Adipose tissue (tissue), 3 donors: ENCODE results near the gene ZSWIM1. TPM values are rescaled to one million over a fixed set of nuclear protein-coding genes. Genes with fewer than 3 reads are reported as not detected.

Experiments
- H3K27ac ChIP-seq: one replicate; pipeline ENCODE4 v1.5.1; 2013; ENCODE audit warnings: low read depth, low read length
- WGBS, 3 donors: extraction: QIAGEN DNeasy Blood & Tissue Kit; methylation state at CpG; one replicate each; pipeline ENCODE4 v1.1.7; 2013; 5-methylcytosine and 5-hydroxymethylcytosine counted together
- polyA plus RNA-seq, 3 donors: library from polyadenylated mRNA; stranded (reverse); fragments of 200-250 nt; gene quantifications; one replicate each; pipeline ENCODE4 v1.2.3, GENCODE V29; 2013
- donor health status: healthy with polysubstance abuse.
- donor health status: Bipolar disorder and iron deficiency.
- donor health status: healthy.

The ZSWIM1 gene
- 1 to 10 TPM; 2.5 to 4.0 (median 3.0) TPM for polyA plus RNA-seq

DNA sequence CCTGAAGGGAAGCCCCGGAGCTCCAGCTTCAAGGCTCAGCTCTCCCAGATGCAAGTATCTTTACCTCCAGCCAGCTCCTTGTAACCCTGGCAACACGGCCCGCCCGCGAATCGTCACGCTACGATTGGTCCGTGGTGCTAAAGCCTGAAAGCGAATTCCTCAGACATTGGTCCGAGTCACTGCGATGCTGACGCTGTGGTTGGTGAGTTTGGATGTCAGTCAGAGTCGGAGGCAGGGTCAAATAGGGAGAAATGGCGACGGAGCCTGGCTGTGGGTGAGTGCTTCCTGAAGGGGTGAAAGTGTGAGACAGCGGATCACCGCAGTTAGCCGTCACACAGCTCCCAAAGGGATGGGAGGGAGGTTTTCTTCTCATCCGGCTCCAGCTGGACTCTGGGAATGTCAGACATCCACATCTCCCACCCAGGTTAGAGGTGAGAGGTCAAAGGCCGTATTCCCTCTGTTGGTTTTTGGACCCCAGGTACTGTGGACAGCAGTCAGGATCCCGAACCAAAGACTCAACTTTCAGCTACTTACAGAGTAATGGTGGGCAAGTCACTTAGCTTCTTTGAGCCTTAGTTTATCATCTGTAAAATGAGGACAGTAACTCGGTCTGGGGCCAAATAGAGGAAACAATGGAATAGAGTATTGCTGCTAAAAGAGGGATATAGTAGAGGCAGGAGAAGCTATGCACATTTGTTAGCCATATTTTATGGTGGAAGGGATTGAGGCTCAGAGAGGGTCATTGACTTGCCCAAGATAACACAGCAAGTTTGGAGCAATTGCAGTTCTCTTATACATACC, at the start of gene ZSWIM1:
Gene ZSWIM1, plus strand, starts transcription at position 240 of the 801 bp plus-strand sequence. CDS start 1,366 bp downstream, outside the sequence.
- 0 to 1% (median 0%) methylated on average over 23 of the region's 23 CpGs for WGBS, 3 donors

DNA sequence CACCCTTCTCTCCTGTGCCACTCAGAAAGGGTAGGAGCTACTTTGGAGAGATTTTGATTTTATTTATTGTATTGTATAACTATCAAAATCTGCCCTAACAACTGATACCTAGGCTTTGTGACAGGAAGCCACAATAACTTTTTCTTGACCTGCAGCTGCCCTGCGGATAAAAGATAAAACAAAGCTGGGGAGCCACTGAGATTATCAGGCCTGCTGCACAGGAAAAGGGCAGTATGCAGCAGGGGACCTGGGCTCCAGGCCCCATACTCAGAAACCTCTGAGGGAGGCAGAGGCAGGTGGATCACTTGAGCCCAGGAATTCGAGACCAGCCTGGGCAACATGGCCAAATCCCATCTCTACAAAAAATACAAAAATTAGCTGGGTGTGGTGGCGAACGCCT, 48.4 kb upstream of the ZSWIM1 start:
- 73 to 89% (median 79%) methylated on average over 4 of the region's 4 CpGs for WGBS, 3 donors
- no peak overlapping the region for H3K27ac ChIP-seq

More for the DNA sequence above, at the start of gene ZSWIM1:
- H3K27ac ChIP-seq: no peak within 1 kb of the TSS

DNA sequence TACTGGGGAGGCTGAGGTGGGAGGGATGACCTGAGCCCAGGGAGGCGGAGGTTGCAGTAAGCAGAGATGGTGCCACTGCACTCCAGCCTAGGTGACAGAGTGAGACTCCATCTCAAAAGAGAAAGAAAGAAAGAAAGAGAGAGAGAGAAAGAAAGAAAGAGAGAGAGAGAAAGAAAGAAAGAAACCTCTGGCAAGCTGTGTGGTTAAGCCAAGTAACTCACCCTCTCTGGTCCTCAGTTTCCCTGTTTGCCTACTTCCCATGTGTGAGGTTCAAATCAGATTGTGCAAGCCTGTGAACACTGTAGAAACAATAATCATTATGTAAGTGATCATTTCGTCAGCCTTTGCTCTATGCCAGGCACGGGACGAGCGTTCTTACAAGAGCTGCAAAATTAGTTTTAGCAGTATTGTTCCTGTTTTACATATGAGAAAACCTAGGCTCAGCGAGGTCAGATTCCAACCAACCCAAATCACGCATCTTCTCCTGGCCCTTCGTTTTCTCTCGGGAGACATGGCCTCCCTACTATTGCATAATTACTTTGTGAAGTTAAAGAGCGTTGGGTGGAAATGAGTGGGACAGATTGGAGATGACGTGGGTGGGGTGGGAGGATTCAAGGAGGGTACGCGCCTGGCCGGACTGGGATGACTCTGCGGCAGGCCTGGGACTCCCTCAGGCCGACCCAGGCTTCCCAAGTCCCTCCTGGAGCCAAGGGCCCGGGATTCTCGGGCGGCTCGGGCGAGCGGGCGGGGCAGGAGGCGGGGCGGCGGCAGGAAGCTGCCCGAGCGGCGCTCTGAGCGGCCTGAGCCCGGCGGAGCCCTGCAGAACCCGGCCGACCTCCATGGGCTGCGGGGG, 47.8 kb upstream of the ZSWIM1 start, which contains the start of gene SNX21:
Gene SNX21, plus strand, starts transcription at position 770 of the 853 bp plus-strand sequence. CDS start 121 bp downstream, outside the sequence.
- 3 to 11% (median 4%) methylated on average over 29 to 35 of the region's 35 CpGs for WGBS, 3 donors
- peak within 1 kb of the TSS; percentile 13 for H3K27ac ChIP-seq

DNA sequence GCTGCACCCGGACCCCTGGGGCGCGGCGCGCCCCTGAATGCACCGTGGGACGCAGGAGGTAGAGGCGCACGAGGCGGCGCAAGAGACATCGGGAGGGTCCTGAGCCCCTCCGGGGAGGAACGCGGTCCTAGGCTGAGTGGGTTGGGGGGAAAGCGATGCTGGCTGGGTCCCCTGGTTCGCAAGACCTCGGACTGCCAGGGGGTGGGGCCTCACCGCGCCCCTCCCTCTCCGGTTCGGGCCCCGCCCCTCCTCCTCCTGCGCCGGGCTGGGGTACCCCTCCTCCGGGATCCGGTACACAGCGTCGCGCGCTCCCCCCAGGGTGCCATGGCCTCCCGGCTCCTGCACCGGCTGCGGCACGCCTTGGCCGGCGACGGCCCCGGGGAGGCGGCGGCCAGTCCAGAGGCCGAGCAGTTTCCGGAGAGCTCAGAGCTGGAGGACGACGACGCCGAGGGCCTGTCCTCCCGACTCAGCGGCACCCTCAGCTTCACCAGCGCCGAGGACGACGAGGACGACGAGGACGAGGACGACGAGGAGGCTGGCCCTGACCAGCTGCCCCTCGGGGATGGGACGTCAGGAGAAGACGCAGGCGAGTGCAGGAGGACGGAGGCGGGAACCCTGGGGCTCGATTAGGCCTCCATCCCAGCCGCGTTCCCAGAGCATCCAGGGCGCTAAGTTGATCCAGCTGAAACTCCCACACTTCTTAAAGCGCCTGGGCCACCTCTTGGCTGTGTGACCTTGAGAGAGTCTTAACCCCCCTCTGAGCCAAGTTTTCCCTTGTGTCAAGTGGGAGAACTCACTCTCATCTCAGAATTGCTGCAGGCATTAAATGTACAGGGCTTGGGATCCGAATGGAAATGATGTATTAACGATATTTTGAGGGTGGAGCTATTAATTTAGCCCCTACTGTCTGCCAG, 46.9 kb upstream of the ZSWIM1 start:
- 3 to 6% (median 4%) methylated on average over 54 to 71 of the region's 71 CpGs for WGBS, 3 donors
- peak overlapping the region; percentile 13 for H3K27ac ChIP-seq

DNA sequence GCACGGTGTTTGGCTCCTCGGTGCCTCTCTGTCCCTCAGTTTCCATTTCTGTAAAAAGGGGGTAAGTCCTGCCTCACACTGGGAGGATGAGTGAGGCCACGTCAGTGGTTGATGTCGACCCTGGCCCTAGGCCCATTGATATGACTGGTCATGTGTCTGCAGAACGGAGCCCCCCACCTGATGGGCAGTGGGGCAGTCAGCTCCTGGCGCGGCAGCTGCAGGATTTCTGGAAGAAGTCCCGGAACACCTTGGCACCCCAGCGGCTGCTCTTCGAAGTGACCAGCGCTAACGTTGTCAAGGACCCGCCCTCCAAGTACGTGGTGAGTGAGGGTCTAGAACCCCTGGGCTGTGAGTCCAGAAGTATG, 46.2 kb upstream of the ZSWIM1 start:
- WGBS, 3 donors: 67 to 82% (median 74%) methylated on average over 14 of the region's 14 CpGs
- no peak overlapping the region for H3K27ac ChIP-seq

DNA sequence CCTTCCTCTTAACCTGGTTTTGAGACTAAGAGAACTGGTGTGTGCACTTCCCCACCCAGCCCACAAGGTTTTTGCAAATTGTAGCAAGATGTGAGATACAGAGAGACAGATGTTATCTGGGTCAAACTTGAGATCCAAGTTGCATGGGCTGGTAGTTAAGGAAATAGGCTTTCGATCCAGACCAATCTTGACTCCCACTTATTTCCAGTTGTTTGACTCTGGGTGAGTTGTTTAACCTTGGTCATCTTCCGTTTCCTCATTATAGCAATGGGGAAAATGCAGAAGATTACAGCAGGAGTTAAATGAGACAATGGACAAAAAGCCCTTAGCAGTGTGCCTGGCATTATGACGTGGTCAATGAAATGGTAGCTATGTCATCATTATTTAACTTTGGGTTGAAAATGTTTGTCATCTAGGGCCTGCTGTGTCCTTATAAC, 45.7 kb upstream of the ZSWIM1 start:
- WGBS, 3 donors: 41 to 66% (median 48%) methylated on average over 3 of the region's 3 CpGs
- no peak overlapping the region for H3K27ac ChIP-seq

DNA sequence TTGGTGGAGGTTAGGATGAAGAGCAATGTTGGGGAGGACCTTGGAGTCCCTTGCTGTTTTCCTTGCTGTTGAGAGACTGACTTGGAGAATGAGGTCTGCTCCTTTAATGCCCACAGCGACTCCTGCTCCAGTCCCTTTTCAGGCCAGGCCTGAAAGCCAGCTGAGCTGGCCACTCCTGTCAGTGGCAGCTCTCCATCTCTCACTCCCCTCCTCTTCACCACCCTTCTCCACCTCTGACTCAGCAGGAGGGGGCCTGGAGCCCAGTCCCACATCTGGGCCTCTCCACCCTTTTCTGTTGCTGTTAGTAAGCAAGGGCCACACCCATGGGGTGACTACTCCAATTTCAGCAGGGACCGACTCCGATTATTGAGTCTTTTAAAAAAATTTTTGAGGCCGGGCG, 45.2 kb upstream of the ZSWIM1 start:
- 69 to 90% (median 71%) methylated on average over 5 of the region's 5 CpGs for WGBS, 3 donors
- H3K27ac ChIP-seq: no peak overlapping the region

DNA sequence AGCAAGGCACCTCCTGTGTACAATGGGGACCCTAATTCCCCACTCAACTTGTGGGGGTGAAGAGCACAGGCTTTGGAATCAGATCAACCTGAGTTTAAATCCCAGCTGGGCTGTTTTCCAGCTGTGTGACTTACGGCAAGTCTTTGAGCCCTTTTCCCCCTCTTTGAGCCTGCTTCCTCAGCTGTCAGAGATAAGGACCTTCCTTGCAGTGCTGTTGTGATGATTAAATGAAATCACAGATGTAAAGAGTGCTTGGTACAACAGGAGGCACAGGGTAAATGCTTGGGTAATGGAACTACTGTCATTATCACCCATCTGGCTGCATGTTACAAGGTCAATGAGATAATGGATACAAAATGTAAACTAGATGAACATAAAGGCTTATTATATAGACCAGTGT, 44.2 kb upstream of the ZSWIM1 start:
- 33 to 50% (median 40%) methylated on average over 1 of the region's 1 CpG for WGBS, 3 donors
- H3K27ac ChIP-seq: no peak overlapping the region

DNA sequence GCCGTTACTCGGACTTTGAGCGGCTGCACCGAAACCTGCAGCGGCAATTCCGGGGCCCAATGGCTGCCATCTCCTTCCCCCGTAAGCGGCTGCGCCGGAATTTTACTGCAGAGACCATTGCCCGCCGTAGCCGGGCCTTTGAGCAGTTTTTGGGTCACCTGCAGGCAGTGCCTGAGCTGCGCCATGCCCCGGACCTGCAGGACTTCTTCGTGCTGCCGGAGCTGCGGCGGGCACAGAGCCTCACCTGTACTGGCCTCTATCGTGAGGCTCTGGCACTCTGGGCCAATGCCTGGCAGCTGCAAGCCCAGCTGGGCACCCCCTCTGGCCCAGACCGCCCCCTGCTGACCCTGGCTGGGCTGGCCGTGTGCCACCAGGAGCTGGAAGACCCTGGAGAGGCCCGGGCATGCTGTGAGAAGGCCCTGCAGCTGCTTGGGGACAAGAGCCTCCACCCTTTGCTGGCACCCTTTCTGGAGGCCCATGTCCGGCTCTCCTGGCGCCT, 40.3 kb upstream of the ZSWIM1 start:
- H3K27ac ChIP-seq: no peak overlapping the region
- WGBS, 3 donors: 88 to 92% (median 90%) methylated on average over 22 to 25 of the region's 25 CpGs

DNA sequence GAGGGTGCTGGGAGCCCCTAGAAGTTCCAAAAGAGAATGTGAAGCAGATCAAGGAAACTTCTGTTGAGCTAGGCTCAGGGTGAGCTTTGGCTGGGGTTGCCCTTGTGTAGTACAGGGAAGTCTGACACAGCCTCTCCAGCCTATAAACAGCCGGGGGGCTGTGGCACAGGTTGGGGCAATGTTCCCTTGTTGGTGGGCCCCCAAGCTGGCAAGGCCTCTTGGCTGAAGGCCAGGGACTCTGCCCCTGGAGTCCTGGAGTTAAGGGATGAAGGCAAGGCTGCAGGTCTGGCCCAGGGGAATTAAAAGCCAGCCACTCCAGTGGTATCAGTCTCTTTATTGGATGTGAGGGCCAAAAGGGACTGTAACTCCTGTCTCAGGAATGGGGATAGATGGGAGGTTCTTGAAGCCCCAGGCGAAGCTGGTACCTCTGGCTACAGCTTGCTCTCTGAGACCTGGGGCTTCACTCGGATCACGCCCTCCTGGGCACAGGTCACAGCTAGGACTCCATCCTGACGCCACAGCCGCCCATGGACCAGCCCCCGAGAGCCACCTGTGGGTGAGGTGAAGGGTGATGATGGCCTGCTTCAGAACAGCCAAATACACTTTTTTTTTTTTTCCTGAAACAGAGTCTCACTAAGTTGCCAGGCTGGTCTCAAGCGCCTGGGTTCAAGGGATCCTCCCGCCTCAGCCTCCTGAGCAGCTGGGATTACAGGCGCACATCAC, 39.5 kb upstream of the ZSWIM1 start:
- H3K27ac ChIP-seq: no peak overlapping the region
- WGBS, 3 donors: 93 to 94% (median 93%) methylated on average over 10 of the region's 10 CpGs

DNA sequence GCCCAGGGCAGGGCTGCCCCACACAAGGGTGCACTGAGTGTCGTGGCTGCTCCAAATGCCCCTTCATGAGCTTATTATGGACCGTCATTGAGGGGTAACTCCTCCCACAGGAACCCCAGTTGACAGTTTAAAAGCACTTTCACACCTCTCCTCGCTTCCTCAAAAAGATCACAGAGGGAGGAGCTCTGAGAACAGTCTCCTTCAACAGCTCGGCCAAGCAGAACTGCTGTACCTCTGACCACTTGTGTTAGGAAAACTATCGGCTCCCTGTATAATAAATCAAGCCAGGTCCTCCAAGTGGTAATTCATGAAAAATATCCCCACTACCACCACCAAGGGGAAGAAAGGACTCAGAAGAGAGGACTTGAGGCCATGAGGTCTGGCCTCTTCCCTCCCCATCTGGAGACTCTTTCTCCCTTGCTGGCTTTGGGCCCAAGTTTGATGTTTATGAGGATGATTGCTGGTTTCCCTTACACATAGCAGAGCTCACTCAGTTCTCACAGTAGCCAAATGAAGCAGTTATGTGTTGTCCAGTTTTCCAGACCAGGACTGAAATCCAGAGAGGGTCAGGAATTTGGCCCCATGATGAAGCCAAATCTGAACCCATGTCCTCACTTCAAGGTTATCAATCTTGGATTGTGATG, 38.7 kb upstream of the ZSWIM1 start:
- 31 to 68% (median 31%) methylated on average over 5 of the region's 5 CpGs for WGBS, 3 donors
- no peak overlapping the region for H3K27ac ChIP-seq

DNA sequence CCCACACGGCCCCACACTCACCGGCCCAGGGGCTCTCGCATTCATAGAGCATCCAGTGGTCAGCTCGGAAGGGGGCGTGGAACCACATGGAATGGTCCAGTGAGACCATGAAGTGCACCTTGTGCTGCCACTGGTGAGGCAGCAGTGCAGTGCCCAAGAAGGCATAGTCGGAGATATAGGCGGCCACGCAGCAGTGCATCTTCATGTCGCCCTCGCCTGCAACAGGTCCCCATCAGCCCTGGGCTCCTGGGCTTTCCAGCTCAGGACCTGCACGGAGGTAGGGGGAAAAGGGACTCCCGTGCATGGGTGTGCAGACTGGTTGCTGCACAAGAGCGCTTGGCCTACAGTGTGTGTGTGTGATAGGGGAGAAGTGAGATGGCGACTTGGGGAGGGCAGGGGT, 37.5 kb upstream of the ZSWIM1 start:
- WGBS, 3 donors: 91 to 93% (median 92%) methylated on average over 14 of the region's 14 CpGs
- no peak overlapping the region for H3K27ac ChIP-seq

DNA sequence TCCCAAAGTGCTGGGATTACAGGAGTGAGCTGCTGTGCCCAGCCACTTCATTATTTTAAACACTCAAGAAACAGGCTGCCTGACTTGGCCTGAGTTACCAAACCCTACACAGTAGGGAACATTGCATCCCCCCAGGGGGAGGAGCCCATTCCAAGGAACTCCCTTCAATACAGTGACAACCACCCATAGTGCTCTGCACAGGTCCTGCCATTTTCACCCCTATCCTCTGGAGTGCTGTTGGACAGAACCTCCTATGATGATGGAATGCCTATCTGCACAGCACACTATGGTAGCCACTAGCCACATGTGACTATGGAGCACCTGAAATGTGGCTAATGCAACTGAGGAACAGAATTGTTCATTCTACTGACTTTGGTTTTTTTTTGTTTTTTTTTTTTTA, 35.6 kb upstream of the ZSWIM1 start:
- H3K27ac ChIP-seq: no peak overlapping the region

DNA sequence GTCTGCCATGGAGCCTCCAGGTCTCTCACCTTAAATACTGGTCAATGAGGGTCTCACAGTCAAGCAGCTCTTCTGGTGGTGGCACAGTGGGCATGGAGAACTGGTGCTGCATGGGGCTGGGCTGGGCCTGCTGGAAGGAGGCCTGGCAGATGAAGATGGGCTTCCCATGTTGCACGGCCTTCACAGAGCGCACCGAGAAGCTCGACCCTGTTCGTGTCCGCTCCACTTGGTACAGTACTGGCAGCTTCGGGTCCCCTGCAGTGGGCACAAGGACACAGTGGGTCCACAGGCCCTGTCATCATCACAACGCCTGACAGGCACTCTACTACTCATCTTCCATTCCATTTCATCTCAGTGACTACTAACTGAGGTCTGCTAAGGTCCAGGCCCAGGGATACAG, 32.6 kb upstream of the ZSWIM1 start:
- WGBS, 3 donors: 93 to 98% (median 96%) methylated on average over 8 of the region's 8 CpGs

DNA sequence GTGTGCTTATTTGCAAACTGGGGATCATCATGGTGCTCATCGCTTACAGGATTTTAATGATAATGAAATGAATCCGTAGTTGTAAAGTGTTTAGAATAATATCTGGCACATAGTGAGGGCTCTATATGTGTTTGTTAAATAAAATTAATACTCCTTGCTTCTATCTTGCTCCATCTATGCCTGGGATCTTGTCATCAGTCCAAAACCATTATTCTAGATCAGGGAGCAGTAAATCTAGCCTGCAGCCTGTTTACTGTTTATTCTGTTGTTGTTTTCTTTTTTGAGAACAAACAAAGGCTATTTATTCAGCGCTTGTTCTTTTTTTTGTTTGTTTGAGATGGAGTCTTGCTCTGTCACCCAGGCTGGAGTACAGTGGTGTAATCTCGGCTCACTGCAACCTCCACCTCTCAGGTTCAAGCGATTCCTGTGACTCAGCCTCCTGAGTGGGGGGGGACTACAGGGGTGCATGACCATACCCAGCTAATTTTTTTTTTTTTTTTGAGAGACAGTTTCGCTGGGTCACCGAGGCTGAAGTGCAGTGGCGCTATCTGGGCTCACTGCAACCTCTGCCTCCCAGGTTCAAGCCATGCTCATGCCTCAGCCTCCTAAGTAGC, 32.0 kb upstream of the ZSWIM1 start:
- WGBS, 3 donors: 94 to 95% (median 94%) methylated on average over 8 of the region's 8 CpGs

More for the DNA sequence above, 32.6 kb upstream of the ZSWIM1 start:
- H3K27ac ChIP-seq: no peak overlapping the region

DNA sequence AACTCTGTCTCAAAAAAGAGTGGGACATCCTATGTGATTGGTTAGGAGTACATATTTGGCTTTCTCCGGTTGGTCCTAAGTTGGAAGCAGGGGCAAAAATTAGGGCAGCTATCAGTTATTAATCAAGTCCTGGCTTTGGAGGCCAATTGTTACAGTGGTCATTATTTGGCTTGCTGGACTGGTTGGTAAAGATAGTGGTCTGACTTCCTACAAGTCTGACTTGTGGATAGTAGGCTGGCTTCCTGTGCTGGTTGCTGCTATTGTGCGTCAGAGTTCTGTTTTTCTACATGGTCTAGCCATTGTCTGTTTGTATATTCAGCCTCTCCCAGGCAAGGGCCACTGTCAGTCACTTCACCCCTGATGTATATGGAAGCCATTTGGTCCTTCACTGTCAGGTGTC, 30.8 kb upstream of the ZSWIM1 start:
- 95 to 100% (median 97%) methylated on average over 2 of the region's 2 CpGs for WGBS, 3 donors
- H3K27ac ChIP-seq: no peak overlapping the region

More for the DNA sequence above, 32.0 kb upstream of the ZSWIM1 start:
- H3K27ac ChIP-seq: no peak overlapping the region

DNA sequence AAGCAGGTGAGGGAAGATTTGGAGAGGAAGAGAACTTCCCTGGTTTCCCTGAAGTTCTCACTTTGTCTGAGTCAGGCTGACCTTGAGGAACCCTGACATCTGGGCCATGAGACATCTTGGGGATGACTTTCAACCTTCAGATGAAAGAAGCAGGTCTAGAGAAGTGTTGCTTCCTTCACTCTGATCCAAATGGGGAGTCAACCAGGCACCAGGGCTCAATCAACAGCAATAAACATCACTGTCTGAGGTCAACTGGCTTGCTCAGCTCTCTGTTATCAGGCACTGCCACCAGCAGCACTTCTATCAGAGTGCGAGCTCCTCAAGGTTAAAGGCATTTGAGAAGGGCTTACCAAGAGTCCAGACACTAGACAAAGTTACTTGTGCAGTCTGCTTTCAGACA, 30.1 kb upstream of the ZSWIM1 start:
- H3K27ac ChIP-seq: no peak overlapping the region
- 48 to 100% (median 88%) methylated on average over 1 of the region's 1 CpG for WGBS, 3 donors
